Vagina (tissue), 2 donors: ENCODE data around the gene TSTD1.

Source experiments
- CTCF ChIP-seq, 3 experiments: fragments of 450-650 bp in 2 of 3; fragments of 200-600 bp in 1 of 3; sonication (generic) in 1 of 3; IDR thresholded peaks; one replicate each; pipeline ENCODE4 v1.5.1; 2017 to 2019; ENCODE audit warnings: antibody characterized with exemption in 3 of 3, mild to moderate bottlenecking in 2 of 3, moderate library complexity in 2 of 3
- POLR2A ChIP-seq, 2 donors: fragments of 450-650 bp; IDR thresholded peaks; one replicate each; pipeline ENCODE4 v1.6.1; 2017; ENCODE audit warnings: antibody characterized with exemption in 2 of 2, mild to moderate bottlenecking in 2 of 2, moderate library complexity in 2 of 2
- POLR2AphosphoS5 ChIP-seq, 2 donors: sonication (generic); formaldehyde crosslinking; IDR thresholded peaks; one replicate each; pipeline ENCODE4 v1.9.0; 2017; ENCODE audit warnings: antibody characterized with exemption in 2 of 2, mild to moderate bottlenecking in 2 of 2, low read depth in 1 of 2; ENCODE audit not compliant: insufficient read depth in 1 of 2

GRCh38 chr1:161037661-161038522, 872 bp downstream of the TSTD1 start:
- TF ChIP-seq CTCF (IDR thresholded peaks at IDR 0.05): no peak
- no peak for TF ChIP-seq POLR2A (IDR thresholded peaks at IDR 0.05)
- no peak for TF ChIP-seq POLR2AphosphoS5 (IDR thresholded peaks at IDR 0.05; ENCODE audit: insufficient read depth in 1 of 2, low read depth in 1 of 2)
